Central memory CD8-positive, alpha-beta T cell (primary cell): Measurements from ENCODE around the gene PKIB.
"Not testable (repeated sequence)": the region's sequence is repeated elsewhere in the genome, so short reads cannot be mapped to it uniquely, and the experiment has no call there.

ENCODE experiments used
- ATAC-seq: fragments of 150-1000 bp; cut with Tn5 transposase; replicated peaks from 2 replicates; pipeline ENCODE4 v1.10.0; 2022; ENCODE audit warnings: mild to moderate bottlenecking, moderate FRiP score, moderate number of reproducible peaks; ENCODE audit not compliant: poor library complexity, severe bottlenecking; ENCODE audit errors: extremely low read depth
- DNase-seq, 2 donors: peaks; one replicate each; pipeline ENCODE4 v3.0.0; 2021; ENCODE audit warnings: low spot score in 2 of 2
- H3K27ac Mint-ChIP-seq: one replicate; pipeline ENCODE4 v1.8.0; 2022; ENCODE audit warnings: low read depth, mild to moderate bottlenecking, moderate library complexity, mixed read lengths
- H3K27me3 Mint-ChIP-seq: one replicate; pipeline ENCODE4 v1.8.0; 2022; ENCODE audit warnings: mixed read lengths
- H3K36me3 Mint-ChIP-seq: one replicate; pipeline ENCODE4 v1.8.0; 2022; ENCODE audit warnings: mild to moderate bottlenecking, moderate library complexity, mixed read lengths; ENCODE audit not compliant: insufficient read depth
- H3K4me1 Mint-ChIP-seq: one replicate; pipeline ENCODE4 v1.8.0; 2022; ENCODE audit warnings: mixed read lengths
- H3K4me3 Mint-ChIP-seq: one replicate; pipeline ENCODE4 v1.8.0; 2022; ENCODE audit warnings: mild to moderate bottlenecking, moderate library complexity, mixed read lengths
- H3K9me3 Mint-ChIP-seq: one replicate; pipeline ENCODE4 v1.8.0; 2022; ENCODE audit warnings: mixed read lengths

Gene PKIB

DNA sequence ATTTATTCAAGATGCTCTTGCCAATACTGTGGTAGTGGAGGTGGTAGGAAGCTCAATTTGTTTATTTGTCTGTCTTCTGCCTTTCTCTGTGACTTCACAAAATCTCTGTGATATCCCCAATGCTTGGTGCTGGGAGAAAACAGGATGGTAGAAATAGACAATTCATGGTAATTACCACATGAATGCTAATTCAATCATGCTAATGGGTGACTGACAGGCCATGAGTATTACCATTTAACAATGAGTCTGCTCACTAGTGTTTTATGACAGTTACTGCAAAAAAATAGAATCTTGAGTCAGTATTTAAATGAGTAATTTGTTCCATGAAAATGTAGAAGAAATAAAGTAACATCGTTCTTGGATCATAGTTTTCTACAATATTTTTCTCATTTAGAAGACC is 117.0 kb downstream of the PKIB start:
- H3K9me3 Mint-ChIP-seq = no peaks in the 10 kb centered on the region
- no peaks in the 10 kb centered on the region for H3K4me1 Mint-ChIP-seq

DNA sequence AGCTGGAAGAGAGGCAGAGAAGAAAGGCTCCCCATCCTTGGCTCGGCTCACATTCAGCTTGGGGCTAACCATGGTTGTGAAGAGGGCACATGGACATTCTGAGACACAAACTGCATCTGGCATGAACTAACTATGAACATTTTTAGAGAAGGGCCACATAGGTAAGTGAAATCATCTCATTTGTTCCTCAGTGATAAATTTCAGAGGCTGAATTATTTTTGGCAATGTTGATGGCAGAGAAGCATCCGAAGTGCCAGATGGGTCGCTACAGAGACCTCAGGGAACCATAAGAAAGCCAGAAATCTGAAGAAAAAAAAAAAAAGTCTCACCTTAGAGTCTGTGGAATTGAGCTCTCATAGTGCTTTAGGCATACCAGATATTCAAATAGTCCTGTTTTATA is 120.1 kb downstream of the PKIB start:
- no peaks in the 10 kb centered on the region for H3K9me3 Mint-ChIP-seq
- H3K4me3 Mint-ChIP-seq = no peak overlapping the region
- DNase-seq (no peak), ATAC-seq (no peak)
- no peak overlapping the region for H3K27ac Mint-ChIP-seq
- no peaks in the 10 kb centered on the region for H3K4me1 Mint-ChIP-seq
- peaks cover 9% of the 10 kb centered on the region for H3K27me3 Mint-ChIP-seq
- H3K36me3 Mint-ChIP-seq = no peaks in the 10 kb centered on the region

More for the DNA sequence above, 117.0 kb downstream of the PKIB start:
- Mint-ChIP-seq H3K36me3 (no peaks in the 10 kb centered on the region), H3K4me3 (no peak overlapping the region), H3K27me3 (no peaks in the 10 kb centered on the region), H3K27ac (no peak overlapping the region)
- ATAC-seq = no peak
- DNase-seq = no peak

DNA sequence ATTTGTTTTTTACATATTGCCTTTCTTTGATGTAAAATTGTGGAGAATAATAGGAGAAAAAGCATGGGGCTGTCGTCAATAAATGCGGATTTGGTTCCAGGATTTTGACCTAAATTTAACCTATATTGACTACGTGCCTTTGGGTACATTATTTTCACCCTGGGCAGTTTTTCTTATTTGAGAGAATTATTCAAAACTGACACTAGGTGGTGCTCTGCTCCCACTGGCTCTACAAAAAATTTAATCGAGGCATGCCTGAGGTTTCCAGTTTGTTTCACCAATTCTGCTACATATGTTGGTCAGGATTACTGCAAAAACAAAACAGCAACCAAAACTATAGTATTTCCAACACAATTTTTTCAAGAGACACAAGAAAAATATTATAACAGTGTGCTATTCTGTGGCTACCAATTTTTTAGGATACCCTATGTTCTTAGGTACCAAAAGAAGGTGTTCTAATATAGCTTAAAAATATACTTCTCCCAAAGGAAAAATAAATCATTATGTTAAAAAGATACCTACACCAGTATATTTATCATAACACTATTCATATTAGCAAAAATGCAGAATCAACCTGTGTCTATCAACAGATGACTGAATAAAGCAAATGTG is 120.7 kb downstream of the PKIB start:
- H3K4me1 Mint-ChIP-seq = no peaks in the 10 kb centered on the region
- no peak overlapping the region for H3K27ac Mint-ChIP-seq

DNA sequence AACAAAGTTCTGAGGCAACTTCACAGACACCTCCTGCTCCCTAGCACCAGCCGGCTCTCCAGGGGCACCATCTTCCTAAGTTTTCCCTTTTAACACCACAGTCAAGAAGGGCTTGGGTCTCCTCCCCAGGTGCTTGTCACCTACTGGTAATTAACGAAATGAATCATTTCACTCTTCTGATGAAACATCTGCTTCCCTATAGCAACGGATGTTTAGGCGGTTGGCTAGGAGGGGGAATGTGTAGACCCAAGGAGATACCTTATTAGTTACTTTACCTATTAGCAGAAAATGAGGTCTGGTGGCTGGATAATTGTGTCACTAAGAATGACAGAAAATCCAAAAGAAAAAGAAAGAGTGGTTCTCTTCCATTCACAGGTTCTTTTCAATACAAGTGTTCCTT is 123.1 kb downstream of the PKIB start:
- H3K9me3 Mint-ChIP-seq = no peaks in the 10 kb centered on the region
- H3K4me3 Mint-ChIP-seq = no peak overlapping the region
- no peak overlapping the region for H3K27ac Mint-ChIP-seq

More for the DNA sequence above, 120.7 kb downstream of the PKIB start:
- Mint-ChIP-seq H3K4me3 (no peak overlapping the region), H3K9me3 (no peaks in the 10 kb centered on the region), H3K36me3 (no peaks in the 10 kb centered on the region), H3K27me3 (peaks cover 9% of the 10 kb centered on the region)
- no peak for DNase-seq
- no peak for ATAC-seq

DNA sequence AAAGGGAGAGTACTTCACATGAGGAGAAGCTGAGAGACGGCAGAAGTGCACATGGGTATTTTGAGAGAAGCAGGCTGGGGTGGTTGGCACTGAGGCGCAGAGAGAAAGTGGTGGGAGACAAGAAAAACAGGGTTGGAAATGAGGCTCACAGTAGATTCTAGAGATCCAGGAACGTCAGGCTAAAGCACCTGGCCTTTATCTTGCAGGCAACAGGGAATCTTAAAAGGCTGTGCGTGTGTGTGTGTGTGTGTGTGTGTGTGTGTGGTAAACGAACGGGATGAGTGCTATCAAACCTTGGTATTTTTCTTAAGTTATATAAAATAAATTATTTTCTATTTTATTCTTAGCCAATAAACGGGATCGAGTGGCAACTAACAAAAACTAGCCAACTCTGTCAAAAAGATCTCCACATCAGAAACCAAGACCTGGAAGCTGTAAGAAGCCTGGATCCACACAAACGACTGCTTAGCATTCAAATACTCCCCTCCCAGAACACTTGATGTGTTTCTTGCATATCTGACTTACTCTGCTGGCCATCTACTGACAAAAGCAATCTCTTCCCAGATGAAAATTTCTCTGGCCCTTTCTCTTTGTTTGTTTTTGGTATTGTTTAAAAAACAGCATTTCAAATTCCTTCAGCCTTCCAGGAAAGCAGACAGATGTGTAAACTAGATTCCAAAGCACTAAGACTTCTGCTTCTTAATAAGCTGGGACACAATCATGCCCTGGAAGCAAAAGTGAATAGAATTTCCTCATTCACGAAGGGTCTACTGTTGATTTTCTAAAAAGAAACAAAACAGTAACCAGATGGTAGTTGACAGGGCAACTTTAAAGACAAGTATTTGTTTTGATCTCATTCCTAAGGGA is 124.6 kb downstream of the PKIB start:
- Mint-ChIP-seq H3K27ac (no peak overlapping the region), H3K27me3 (peaks cover 9% of the 10 kb centered on the region), H3K9me3 (no peaks in the 10 kb centered on the region), H3K4me3 (no peak overlapping the region), H3K36me3 (no peaks in the 10 kb centered on the region), H3K4me1 (no peaks in the 10 kb centered on the region)
- ATAC-seq (no peak), DNase-seq (no peak)

More for the DNA sequence above, 123.1 kb downstream of the PKIB start:
- no peak for ATAC-seq
- Mint-ChIP-seq H3K27me3 (peaks cover 9% of the 10 kb centered on the region), H3K36me3 (no peaks in the 10 kb centered on the region), H3K4me1 (no peaks in the 10 kb centered on the region)
- no peak for DNase-seq

DNA sequence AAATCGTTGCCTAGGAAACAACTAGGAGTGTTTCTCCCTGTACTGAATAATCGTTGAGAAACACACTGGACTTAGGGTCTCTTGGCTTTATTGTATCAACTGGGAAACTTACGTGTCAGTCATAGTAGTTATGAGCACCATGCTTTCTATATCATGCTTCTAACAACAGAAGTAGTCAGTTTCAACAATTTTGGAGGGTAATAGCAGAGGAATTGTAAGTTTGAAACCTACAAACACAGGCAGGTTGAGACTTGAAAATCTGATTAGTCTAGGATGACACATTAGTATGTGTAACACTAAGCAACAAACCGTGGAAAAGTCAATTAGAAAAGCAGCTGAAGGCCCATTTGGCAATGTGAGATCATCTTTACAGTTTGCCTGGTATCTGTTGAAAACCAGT is 125.4 kb downstream of the PKIB start:
- no peak for ATAC-seq
- H3K36me3 Mint-ChIP-seq = no peaks in the 10 kb centered on the region

DNA sequence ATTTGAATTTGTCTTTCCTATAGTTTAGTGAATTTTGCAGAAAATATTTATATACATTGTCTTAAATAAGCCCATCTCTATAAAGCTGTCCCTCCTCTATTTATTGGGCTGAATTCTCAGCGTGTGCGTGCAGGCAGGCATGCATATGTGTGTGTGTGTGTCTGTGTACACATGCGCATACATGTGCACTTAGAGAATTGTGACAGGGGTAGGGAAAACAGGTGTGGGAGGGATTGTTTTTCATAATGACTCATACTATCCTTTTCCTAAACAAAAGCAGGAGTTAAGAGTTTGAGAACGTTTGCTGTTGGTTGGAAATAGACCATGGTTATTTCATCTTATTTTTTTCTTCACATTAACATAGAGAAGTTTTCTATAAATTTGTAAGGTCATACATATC is 126.0 kb downstream of the PKIB start:
- Mint-ChIP-seq H3K27me3 (peaks cover 9% of the 10 kb centered on the region), H3K36me3 (no peaks in the 10 kb centered on the region), H3K27ac (no peak overlapping the region), H3K4me1 (no peaks in the 10 kb centered on the region), H3K9me3 (no peaks in the 10 kb centered on the region), H3K4me3 (no peak overlapping the region)
- ATAC-seq (no peak), DNase-seq (no peak)

More for the DNA sequence above, 125.4 kb downstream of the PKIB start:
- Mint-ChIP-seq H3K27me3 (peaks cover 9% of the 10 kb centered on the region), H3K4me1 (no peaks in the 10 kb centered on the region), H3K4me3 (no peak overlapping the region), H3K27ac (no peak overlapping the region), H3K9me3 (no peaks in the 10 kb centered on the region)
- DNase-seq = no peak

DNA sequence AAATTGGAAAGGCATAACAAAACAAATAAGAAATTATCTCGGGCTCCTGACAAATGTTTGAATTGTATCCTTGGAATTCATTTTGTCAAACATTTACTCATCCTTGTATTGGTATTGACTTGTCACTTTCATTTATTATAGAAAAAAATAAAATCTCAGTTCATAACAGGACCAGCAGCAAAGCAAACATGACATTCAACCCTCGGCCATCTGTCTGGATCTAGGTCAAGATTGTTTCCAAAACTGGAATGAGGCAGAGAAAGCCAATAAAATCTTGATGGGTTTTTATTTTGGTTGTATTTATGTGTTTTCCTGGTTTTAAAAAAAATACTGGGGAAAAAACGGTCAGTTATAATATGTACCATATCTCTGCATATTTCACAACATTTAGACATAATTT is 126.4 kb downstream of the PKIB start:
- Mint-ChIP-seq H3K27me3 (peaks cover 9% of the 10 kb centered on the region), H3K36me3 (no peaks in the 10 kb centered on the region), H3K27ac (no peak overlapping the region), H3K4me3 (no peak overlapping the region), H3K4me1 (no peaks in the 10 kb centered on the region), H3K9me3 (no peaks in the 10 kb centered on the region)
- ATAC-seq = no peak
- DNase-seq = no peak

DNA sequence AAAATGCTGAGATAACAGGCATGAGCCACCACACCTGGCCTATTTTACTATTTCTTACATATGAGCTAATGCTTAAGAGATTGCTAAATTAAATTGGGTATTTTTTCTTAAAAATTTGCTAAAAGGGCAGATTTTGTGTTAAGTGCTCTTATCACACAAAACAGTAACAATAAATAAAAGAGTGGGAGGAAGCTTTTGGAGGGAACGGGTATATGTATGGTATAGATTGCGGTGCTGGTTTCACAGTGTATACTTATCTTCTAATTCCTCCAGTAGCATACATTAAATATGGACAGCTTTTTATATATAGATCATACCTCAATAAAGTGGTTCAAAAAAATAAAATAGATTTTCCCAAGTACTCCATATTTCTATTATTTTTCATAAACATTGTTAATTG is 129.9 kb downstream of the PKIB start:
- Mint-ChIP-seq H3K36me3 (no peaks in the 10 kb centered on the region), H3K4me1 (no peaks in the 10 kb centered on the region), H3K27me3 (no peaks in the 10 kb centered on the region), H3K9me3 (no peaks in the 10 kb centered on the region), H3K27ac (no peak overlapping the region), H3K4me3 (no peak overlapping the region)
- ATAC-seq (no peak), DNase-seq (no peak)

DNA sequence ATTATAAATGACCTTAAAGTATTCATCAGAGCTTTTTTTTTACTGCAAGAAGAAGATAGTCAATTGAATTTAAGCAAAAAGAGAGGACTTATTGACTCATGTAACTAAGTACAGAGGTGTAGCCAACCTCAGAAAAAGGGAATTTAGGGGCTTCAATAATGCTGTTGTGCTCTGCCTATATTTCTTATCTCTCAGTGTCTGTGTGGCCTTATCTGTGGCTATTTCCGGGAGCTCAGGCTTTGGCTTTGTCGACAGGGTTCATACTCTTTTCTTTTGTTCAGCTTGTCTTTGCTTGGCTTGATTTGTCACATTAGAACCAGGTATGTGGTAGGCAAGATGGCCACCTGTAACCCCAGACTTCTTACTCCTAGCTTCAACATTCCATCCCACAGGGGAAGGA is 130.7 kb downstream of the PKIB start:
- no peaks in the 10 kb centered on the region for H3K27me3 Mint-ChIP-seq

DNA sequence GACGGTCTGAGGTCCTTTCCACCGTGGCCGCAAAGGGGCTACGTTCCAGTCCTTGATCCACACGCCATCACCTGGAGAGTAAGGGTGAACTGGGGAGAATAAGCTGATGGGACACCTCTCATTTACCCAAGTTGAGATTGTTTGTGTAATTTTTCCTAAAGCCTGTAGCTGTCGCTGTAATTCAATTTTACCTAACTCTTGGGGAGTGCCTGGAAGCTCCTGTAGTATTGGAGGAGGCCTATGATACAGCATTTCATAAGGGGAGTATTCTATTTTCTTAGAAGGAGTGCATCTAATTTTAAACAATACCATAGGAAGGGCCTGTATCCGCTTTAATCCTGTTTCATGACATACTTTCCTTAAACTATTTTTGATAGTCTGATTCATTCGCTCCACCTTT is 134.0 kb downstream of the PKIB start:
- H3K4me3 Mint-ChIP-seq, H3K9me3 Mint-ChIP-seq, H3K4me1 Mint-ChIP-seq, ATAC-seq, DNase-seq, H3K36me3 Mint-ChIP-seq, H3K27me3 Mint-ChIP-seq, H3K27ac Mint-ChIP-seq: not testable (repeated sequence)

More for the DNA sequence above, 130.7 kb downstream of the PKIB start:
- no peaks in the 10 kb centered on the region for H3K36me3 Mint-ChIP-seq
- no peak overlapping the region for H3K27ac Mint-ChIP-seq
- no peaks in the 10 kb centered on the region for H3K4me1 Mint-ChIP-seq
- ATAC-seq (no peak), DNase-seq (no peak)
- no peak overlapping the region for H3K4me3 Mint-ChIP-seq
- H3K9me3 Mint-ChIP-seq = no peaks in the 10 kb centered on the region

DNA sequence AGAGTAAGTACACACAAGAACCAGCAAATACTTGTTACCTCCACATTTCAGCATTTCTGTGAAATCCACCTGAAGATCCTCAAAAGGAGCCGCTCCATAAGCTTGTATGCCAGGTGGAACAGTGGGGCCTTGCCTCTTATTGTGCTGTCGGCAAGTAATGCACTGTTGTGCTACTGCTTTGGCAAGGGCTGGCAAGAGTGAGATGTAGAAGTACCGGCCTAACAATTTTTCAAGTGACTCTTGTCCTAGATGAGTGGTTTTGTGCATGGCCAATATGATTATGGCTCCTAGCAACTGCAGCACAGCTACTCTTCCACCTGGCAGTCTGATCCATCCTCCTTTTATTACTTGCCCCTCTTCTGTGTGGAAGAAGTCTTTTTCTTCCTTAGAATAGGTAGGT is 134.7 kb downstream of the PKIB start:
- not testable (repeated sequence) for H3K4me1 Mint-ChIP-seq, H3K4me3 Mint-ChIP-seq, DNase-seq, H3K36me3 Mint-ChIP-seq, H3K9me3 Mint-ChIP-seq, ATAC-seq, H3K27me3 Mint-ChIP-seq, H3K27ac Mint-ChIP-seq

DNA sequence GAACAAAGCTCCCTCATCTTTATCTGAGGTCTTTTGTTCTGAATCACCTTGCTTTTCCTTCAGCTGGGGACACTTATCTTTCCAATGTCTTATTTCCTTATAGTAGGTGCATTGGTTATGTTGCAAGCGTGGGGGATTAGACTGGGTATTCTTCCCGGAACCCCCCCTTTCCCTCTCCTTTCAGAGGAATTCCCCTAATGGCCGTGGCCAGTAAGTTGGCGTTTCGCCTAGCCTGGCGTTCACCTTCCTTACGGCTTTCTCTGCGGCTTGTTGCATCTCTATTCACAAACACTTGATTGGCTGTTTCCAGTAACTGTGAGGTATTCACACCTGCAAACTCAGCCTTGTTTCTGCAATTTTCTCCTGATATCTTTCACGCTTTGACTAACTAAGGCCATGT is 136.5 kb downstream of the PKIB start:
- ATAC-seq (no peak), DNase-seq (no peak)
- H3K4me1 Mint-ChIP-seq = peaks cover 7% of the 10 kb centered on the region
- H3K9me3 Mint-ChIP-seq = no peaks in the 10 kb centered on the region
- H3K27me3 Mint-ChIP-seq = no peaks in the 10 kb centered on the region
- no peak overlapping the region for H3K4me3 Mint-ChIP-seq
- H3K36me3 Mint-ChIP-seq = no peaks in the 10 kb centered on the region
- no peak overlapping the region for H3K27ac Mint-ChIP-seq
